Tibial nerve (tissue), 3 donors: ENCODE results near the gene SEC24D.

ENCODE experiments used
- POLR2A ChIP-seq, 2 donors: fragments of 450-650 bp; IDR thresholded peaks; one replicate each; pipeline ENCODE4 v1.6.1; 2017; ENCODE audit warnings: antibody characterized with exemption in 2 of 2, mild to moderate bottlenecking in 2 of 2, moderate library complexity in 2 of 2
- TF ChIP-seq, protein P1 (sequence below), 5 experiments: fragments of 200-600 bp in 3 of 5; fragments of 450-650 bp in 2 of 5; sonication (generic) in 3 of 5; IDR thresholded peaks; one replicate each; pipeline ENCODE4 v1.5.1; 2016 to 2019; ENCODE audit warnings: antibody characterized with exemption in 5 of 5, mild to moderate bottlenecking in 3 of 5, moderate library complexity in 2 of 5

DNA sequence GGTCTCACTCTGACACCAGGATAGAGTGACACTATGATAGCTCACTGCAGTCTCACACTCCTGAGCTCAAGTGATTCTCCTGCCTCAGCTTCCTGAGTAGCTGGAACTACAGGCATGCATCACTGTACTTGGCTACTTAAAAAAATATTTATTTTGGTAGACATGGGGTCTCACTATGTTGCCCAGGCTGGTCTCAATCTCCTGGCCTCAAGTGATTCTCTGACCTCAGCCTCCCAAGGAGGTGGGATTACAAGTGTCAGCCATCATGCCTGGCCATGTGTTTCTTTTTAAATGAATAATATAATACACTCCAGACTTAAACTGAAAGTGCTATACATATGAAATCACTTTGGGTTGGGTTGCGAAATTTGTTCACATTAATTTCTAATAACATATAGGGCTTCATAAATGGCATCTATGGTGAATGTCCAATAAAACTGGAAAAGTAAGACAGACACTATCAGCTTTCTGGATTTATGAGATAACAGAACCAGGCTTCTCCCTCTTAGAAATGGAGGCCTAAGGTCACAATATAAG lies 48.0 kb downstream of the SEC24D start:
- TF ChIP-seq, protein P1, sequence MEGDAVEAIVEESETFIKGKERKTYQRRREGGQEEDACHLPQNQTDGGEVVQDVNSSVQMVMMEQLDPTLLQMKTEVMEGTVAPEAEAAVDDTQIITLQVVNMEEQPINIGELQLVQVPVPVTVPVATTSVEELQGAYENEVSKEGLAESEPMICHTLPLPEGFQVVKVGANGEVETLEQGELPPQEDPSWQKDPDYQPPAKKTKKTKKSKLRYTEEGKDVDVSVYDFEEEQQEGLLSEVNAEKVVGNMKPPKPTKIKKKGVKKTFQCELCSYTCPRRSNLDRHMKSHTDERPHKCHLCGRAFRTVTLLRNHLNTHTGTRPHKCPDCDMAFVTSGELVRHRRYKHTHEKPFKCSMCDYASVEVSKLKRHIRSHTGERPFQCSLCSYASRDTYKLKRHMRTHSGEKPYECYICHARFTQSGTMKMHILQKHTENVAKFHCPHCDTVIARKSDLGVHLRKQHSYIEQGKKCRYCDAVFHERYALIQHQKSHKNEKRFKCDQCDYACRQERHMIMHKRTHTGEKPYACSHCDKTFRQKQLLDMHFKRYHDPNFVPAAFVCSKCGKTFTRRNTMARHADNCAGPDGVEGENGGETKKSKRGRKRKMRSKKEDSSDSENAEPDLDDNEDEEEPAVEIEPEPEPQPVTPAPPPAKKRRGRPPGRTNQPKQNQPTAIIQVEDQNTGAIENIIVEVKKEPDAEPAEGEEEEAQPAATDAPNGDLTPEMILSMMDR (IDR thresholded peaks at IDR 0.05) = no peak
- no peak for TF ChIP-seq POLR2A (IDR thresholded peaks at IDR 0.05)
